ENCODE measurements around the gene GBE1.

GBE1 gene

DNA sequence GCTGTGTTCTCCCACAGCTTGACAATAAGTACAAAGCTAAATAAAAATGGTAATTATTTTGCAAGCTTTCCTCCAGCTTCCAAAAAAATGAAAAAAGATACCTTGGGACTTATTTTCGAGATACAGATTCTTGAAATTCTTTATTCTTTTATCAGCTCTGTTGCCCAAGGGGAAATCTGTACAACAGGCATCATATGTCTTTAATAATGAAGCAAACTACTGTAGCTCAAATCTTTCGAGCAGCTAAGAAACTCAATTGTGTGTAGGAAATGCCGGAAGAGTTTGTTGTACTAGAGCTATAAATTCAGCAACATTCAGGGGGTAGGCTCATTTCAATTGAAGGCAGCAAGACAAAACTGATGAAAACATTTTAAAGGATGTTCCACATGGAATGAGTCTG lies 297.7 kb downstream of the GBE1 start:
- Histone ChIP-seq H3K4me3 (ENCODE audit: low read depth, low read length) (no peak overlapping the region), H3K9me3 (ENCODE audit: control insufficient read depth, insufficient read depth, low read depth, low read length) (no peaks in the 10 kb centered on the region), H3K36me3 (ENCODE audit: control insufficient read depth in 2 of 2, insufficient read depth in 1 of 2, low read length in 2 of 2) (no peaks in the 10 kb centered on the region), H3K27ac (ENCODE audit: extremely low read depth, low read depth, low read length) (no peak overlapping the region), H3K4me1 (ENCODE audit: control insufficient read depth, insufficient read depth, low read length) (no peaks in the 10 kb centered on the region)
- TF ChIP-seq SCRT2 (tag by site-specific recombination; IDR thresholded peaks at IDR 0.05) (no peak), ZBTB21 (tag by site-specific recombination; IDR thresholded peaks at IDR 0.05) (no peak), TRIM28 (IDR thresholded peaks at IDR 0.05; ENCODE audit: borderline replicate concordance, low read length) (no peak), ZNF544 (tag by site-specific recombination; IDR thresholded peaks at IDR 0.05) (no peak), ZNF548 (tag by site-specific recombination; IDR thresholded peaks at IDR 0.05) (no peak)
- POLR2A ChIA-PET, result no interaction called here
- CTCF ChIA-PET, result no interaction called here

DNA sequence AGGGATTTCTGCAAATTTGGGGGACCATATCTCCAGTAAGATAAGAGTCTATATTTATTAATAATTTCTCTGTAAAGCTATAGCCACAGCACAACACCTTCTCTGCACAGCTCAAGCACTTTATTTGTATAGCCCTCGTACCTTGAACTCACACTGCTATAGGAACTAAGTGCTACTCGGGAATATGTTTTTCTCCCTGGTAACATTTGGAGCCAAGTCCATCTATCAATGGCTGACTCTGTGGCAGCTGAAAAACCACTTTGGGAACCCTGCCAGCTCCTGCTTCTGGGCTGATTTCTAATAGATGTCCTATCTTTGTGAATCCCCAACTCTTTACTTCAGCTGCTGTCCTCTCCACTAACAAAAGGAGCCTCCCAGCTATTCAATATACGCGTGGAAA lies 298.5 kb downstream of the GBE1 start:
- POLR2A ChIA-PET, result no interaction called here
- Histone ChIP-seq H3K4me3 (ENCODE audit: low read depth, low read length) (no peak overlapping the region), H3K36me3 (ENCODE audit: control insufficient read depth in 2 of 2, insufficient read depth in 1 of 2, low read length in 2 of 2) (no peaks in the 10 kb centered on the region), H3K4me1 (ENCODE audit: control insufficient read depth, insufficient read depth, low read length) (no peaks in the 10 kb centered on the region), H3K27ac (ENCODE audit: extremely low read depth, low read depth, low read length) (no peak overlapping the region), H3K9me3 (ENCODE audit: control insufficient read depth, insufficient read depth, low read depth, low read length) (no peaks in the 10 kb centered on the region)
- no peak for TF ChIP-seq TRIM28 (IDR thresholded peaks at IDR 0.05; ENCODE audit: borderline replicate concordance, low read length)
- no peak for TF ChIP-seq CTCF (tag by site-specific recombination; IDR thresholded peaks at IDR 0.05)
- CTCF ChIA-PET, result no interaction called here

DNA sequence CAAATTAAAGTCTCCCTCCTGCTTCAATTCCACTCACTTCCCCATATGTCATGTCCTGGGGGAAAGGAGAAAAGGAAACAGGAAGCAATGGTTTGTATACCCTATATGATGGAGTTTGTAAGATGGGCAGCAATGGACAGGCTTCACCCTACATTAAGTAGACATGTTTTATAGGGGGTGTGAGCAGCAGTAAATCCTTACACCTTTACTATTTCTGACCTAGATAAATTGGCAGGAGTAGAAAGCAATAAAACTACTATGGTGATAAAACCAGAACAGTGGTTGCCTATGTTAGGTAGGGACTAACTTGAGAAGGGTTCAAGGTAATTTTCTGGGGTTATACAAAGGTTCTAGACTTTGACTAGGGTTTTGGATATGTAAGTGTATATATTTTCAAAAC lies 301.7 kb downstream of the GBE1 start:
- Histone ChIP-seq H3K27ac (ENCODE audit: extremely low read depth, low read depth, low read length) (no peak overlapping the region), H3K9me3 (ENCODE audit: control insufficient read depth, insufficient read depth, low read depth, low read length) (no peaks in the 10 kb centered on the region), H3K36me3 (ENCODE audit: control insufficient read depth in 2 of 2, insufficient read depth in 1 of 2, low read length in 2 of 2) (no peaks in the 10 kb centered on the region), H3K4me3 (ENCODE audit: low read depth, low read length) (no peak overlapping the region), H3K4me1 (ENCODE audit: control insufficient read depth, insufficient read depth, low read length) (no peaks in the 10 kb centered on the region)
- TF ChIP-seq ZNF449 (tag by site-specific recombination; IDR thresholded peaks at IDR 0.05) (no peak), ZNF843 (tag by site-specific recombination; IDR thresholded peaks at IDR 0.05) (no peak), ZNF658 (tag by site-specific recombination; IDR thresholded peaks at IDR 0.05) (no peak), ZNF37A (tag by site-specific recombination; IDR thresholded peaks at IDR 0.05) (no peak), OSR2 (tag by site-specific recombination; IDR thresholded peaks at IDR 0.05) (no peak)
- CTCF ChIA-PET, result no interaction called here
- POLR2A ChIA-PET, result no interaction called here

DNA sequence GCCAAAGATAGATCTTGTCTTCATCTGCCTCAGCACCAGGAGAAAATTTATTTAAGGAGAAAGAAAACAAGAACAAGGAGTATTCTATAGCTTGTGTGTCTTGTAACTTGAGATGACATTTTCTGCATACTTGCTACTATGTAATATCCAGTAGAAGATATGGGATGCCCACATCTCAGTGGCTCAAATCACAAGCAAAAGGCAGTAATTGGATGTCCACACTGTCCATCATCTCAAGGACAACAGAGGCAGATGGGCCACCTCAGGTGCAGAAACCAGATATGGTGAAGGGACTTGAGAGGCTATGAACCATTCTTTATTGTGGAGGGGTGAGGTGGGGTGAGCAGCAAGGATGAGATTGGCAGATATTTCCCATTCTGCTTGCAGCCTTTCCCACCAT lies 309.0 kb downstream of the GBE1 start:
- no peaks in the 10 kb centered on the region for H3K4me1 ChIP-seq (ENCODE audit: control insufficient read depth, insufficient read depth, low read length)
- no peak overlapping the region for H3K4me3 ChIP-seq (ENCODE audit: low read depth, low read length)
- no peaks in the 10 kb centered on the region for H3K9me3 ChIP-seq (ENCODE audit: control insufficient read depth, insufficient read depth, low read depth, low read length)
- H3K36me3 ChIP-seq (ENCODE audit: control insufficient read depth in 2 of 2, insufficient read depth in 1 of 2, low read length in 2 of 2), result no peaks in the 10 kb centered on the region
- CTCF ChIA-PET, result no interaction called here
- POLR2A ChIA-PET, result no interaction called here
- no peak overlapping the region for H3K27ac ChIP-seq (ENCODE audit: extremely low read depth, low read depth, low read length)
- TF ChIP-seq ZBTB17 (tag by site-specific recombination; IDR thresholded peaks at IDR 0.05), result no peak
- TF ChIP-seq ZBTB10 (tag by site-specific recombination; IDR thresholded peaks at IDR 0.05), result no peak
- TF ChIP-seq ZSCAN18 (tag by site-specific recombination; IDR thresholded peaks at IDR 0.05), result no peak
- TF ChIP-seq ZNF140 (tag by site-specific recombination; IDR thresholded peaks at IDR 0.05), result no peak
- TF ChIP-seq ZNF221 (tag by site-specific recombination; IDR thresholded peaks at IDR 0.05; ENCODE audit: borderline replicate concordance), result no peak
- TF ChIP-seq ZNF112 (tag by site-specific recombination; IDR thresholded peaks at IDR 0.05), result no peak
- TF ChIP-seq ZNF791 (tag by site-specific recombination; IDR thresholded peaks at IDR 0.05), result no peak
- TF ChIP-seq ZNF521 (tag by site-specific recombination; IDR thresholded peaks at IDR 0.05), result no peak
- TF ChIP-seq PRDM4 (tag by site-specific recombination; IDR thresholded peaks at IDR 0.05), result no peak
